Measurements from ENCODE around the gene PLOD3. TPM values are rescaled to one million over a fixed set of nuclear protein-coding genes. Genes with fewer than 3 reads are reported as not detected.

The PLOD3 gene
- total RNA-seq, 6 experiments from 2014 or later: 128 to 179 (median 140) TPM

GRCh38 chr7:101163279-101164070 lies 53.9 kb downstream of the PLOD3 start:
- no peak for DNase-seq
- TF ChIP-seq, protein P1, sequence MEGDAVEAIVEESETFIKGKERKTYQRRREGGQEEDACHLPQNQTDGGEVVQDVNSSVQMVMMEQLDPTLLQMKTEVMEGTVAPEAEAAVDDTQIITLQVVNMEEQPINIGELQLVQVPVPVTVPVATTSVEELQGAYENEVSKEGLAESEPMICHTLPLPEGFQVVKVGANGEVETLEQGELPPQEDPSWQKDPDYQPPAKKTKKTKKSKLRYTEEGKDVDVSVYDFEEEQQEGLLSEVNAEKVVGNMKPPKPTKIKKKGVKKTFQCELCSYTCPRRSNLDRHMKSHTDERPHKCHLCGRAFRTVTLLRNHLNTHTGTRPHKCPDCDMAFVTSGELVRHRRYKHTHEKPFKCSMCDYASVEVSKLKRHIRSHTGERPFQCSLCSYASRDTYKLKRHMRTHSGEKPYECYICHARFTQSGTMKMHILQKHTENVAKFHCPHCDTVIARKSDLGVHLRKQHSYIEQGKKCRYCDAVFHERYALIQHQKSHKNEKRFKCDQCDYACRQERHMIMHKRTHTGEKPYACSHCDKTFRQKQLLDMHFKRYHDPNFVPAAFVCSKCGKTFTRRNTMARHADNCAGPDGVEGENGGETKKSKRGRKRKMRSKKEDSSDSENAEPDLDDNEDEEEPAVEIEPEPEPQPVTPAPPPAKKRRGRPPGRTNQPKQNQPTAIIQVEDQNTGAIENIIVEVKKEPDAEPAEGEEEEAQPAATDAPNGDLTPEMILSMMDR (IDR thresholded peaks at IDR 0.05): no peak
- H3K4me3 Mint-ChIP-seq: peak overlapping the region; percentile 63

DNA sequence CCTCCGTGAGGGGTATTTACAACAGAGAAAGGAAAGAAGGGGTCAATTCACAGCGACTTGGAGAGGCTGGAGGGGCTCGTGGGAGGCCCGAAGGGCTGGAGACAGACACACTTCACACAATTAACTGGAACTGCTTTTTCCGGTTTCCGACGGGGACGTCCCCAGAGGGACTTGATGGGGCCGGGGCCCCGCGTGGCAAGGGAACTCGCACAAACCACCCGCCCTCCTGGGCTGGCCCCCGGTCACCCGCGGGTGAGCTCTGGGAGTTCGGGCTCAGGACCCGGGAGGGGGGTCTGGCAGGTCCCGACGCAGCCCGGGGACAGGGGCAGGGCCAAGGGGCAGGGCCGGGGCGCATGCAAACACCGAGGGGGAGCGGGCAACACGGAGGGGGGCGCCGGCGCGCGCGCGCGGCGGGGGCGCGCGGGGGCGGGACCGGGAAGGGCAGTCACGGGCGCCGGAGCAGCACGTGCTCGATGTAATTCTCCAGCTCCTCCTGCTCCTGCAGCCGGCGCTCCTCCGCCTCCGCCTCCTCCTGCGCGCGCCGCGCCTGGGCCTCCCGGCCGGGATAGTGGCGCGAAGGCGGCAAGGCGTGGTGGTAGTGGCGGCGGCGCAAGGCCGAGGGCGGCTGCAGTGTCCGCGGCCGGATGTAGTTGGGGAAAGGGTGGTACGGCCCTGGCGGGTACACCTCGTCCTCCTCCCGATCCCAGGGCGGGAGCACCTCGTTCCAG lies 54.7 kb downstream of the PLOD3 start:
- TF ChIP-seq, protein P1 (IDR thresholded peaks at IDR 0.05): no peak
- Mint-ChIP-seq H3K4me3 (peak overlapping the region; percentile 63; the same call in 1 of the 2 replicates), H3K27ac (no peak overlapping the region), H3K27me3 (ENCODE audit: insufficient read depth) (peaks cover 28% of the 10 kb centered on the region), H3K4me1 (ENCODE audit: low read depth) (peaks cover 40% of the 10 kb centered on the region), H3K9me3 (no peaks in the 10 kb centered on the region), H3K36me3 (ENCODE audit: low read depth) (peaks cover 13% of the 10 kb centered on the region; the same call in 1 of the 2 replicates)
- peak; percentile 36 for DNase-seq

More at GRCh38 chr7:101163279-101164070, 53.9 kb downstream of the PLOD3 start:
- Mint-ChIP-seq H3K36me3 (ENCODE audit: low read depth) (peaks cover 13% of the 10 kb centered on the region; the same call in 1 of the 2 replicates), H3K9me3 (no peaks in the 10 kb centered on the region), H3K27ac (no peak overlapping the region), H3K4me1 (ENCODE audit: low read depth) (peaks cover 48% of the 10 kb centered on the region), H3K27me3 (ENCODE audit: insufficient read depth) (peaks cover 32% of the 10 kb centered on the region)

GRCh38 chr7:101161692-101162471 lies 55.5 kb downstream of the PLOD3 start:
- DNase-seq: no peak
- TF ChIP-seq, protein P1 (IDR thresholded peaks at IDR 0.05): no peak
- no peak overlapping the region for H3K27ac Mint-ChIP-seq
- H3K36me3 Mint-ChIP-seq (ENCODE audit: low read depth): peaks cover 18% of the 10 kb centered on the region; the same call in 1 of the 2 replicates
- peaks cover 32% of the 10 kb centered on the region for H3K4me1 Mint-ChIP-seq (ENCODE audit: low read depth)
- 0 out of 2 replicates have a peak overlapping the region, but pooled peaks have one; percentile 26 for H3K4me3 Mint-ChIP-seq
- no peaks in the 10 kb centered on the region for H3K9me3 Mint-ChIP-seq
- H3K27me3 Mint-ChIP-seq (ENCODE audit: insufficient read depth): peaks cover 21% of the 10 kb centered on the region

GRCh38 chr7:101160910-101161309 lies 56.5 kb downstream of the PLOD3 start:
- Mint-ChIP-seq H3K4me3 (no peak overlapping the region), H3K27ac (no peak overlapping the region), H3K9me3 (no peaks in the 10 kb centered on the region), H3K4me1 (ENCODE audit: low read depth) (peaks cover 31% of the 10 kb centered on the region), H3K27me3 (ENCODE audit: insufficient read depth) (peaks cover 17% of the 10 kb centered on the region), H3K36me3 (ENCODE audit: low read depth) (peaks cover 25% of the 10 kb centered on the region; the same call in 1 of the 2 replicates)
- TF ChIP-seq, protein P1 (IDR thresholded peaks at IDR 0.05): no peak
- DNase-seq: no peak
